Heart left ventricle (tissue), 16 donors: Measurements from ENCODE around the gene PRKAA2. TPM values are rescaled to one million over a fixed set of nuclear protein-coding genes. Genes with fewer than 3 reads are reported as not detected.

ENCODE experiments used
- ATAC-seq, 4 donors: fragments of 200-7000 bp; cut with Tn5 transposase; one replicate each; pipeline ENCODE4 v1.9.1; 2020 to 2022; ENCODE audit warnings: moderate library complexity in 4 of 4, mild to moderate bottlenecking in 3 of 4, moderate number of reproducible peaks in 1 of 4
- DNase-seq, 5 donors: peaks; one replicate each; pipeline ENCODE4 v3.0.0-alpha.2; 2020
- H3K27ac ChIP-seq, 12 donors: fragments of 200-600 bp; sonication (generic) in 4 of 12; one replicate each; pipeline versions ENCODE4 v1.5.0 to v1.8.0; 2016 to 2022; ENCODE audit warnings: mild to moderate bottlenecking in 2 of 12
- H3K27me3 ChIP-seq, 9 donors: fragments of 200-600 bp; sonication (generic) in 2 of 9; one replicate each; pipeline versions ENCODE4 v1.5.1 to v1.8.0; 2016 to 2022; ENCODE audit warnings: mild to moderate bottlenecking in 3 of 9
- H3K36me3 ChIP-seq, 9 donors: fragments of 200-600 bp; sonication (generic) in 2 of 9; one replicate each; pipeline versions ENCODE4 v1.5.0 to v1.8.0; 2018 to 2022; ENCODE audit warnings: mild to moderate bottlenecking in 2 of 9
- H3K4me1 ChIP-seq, 12 donors: fragments of 200-600 bp; sonication (generic) in 4 of 12; one replicate each; pipeline versions ENCODE4 v1.5.0 to v1.8.0; 2016 to 2022; ENCODE audit warnings: mild to moderate bottlenecking in 3 of 12
- H3K4me3 ChIP-seq, 12 donors: fragments of 200-600 bp; sonication (generic) in 4 of 12; one replicate each; pipeline versions ENCODE4 v1.5.0 to v1.8.0; 2017 to 2022; ENCODE audit warnings: mild to moderate bottlenecking in 9 of 12, moderate library complexity in 4 of 12
- H3K9me3 ChIP-seq, 12 donors: fragments of 200-600 bp; sonication (generic) in 4 of 12; one replicate each; pipeline versions ENCODE4 v1.5.0 to v1.8.0; 2016 to 2022; ENCODE audit warnings: mild to moderate bottlenecking in 1 of 12
- CTCF ChIP-seq, 12 donors: fragments of 200-600 bp; sonication (generic) in 4 of 12; IDR thresholded peaks; one replicate each; pipeline versions ENCODE4 v1.5.0 to v1.8.0; 2018 to 2022; ENCODE audit warnings: antibody characterized with exemption in 12 of 12, mild to moderate bottlenecking in 5 of 12
- POLR2A ChIP-seq, 2 donors: fragments of 450-650 bp; IDR thresholded peaks; one replicate each; pipeline ENCODE4 v1.6.1; 2017; ENCODE audit warnings: antibody characterized with exemption in 2 of 2, mild to moderate bottlenecking in 2 of 2, moderate library complexity in 2 of 2
- WGBS, 4 donors: extraction: QIAGEN DNeasy Blood & Tissue Kit in 2 of 4; methylation state at CpG; one replicate each; pipeline versions ENCODE4 v1.1.5 to v1.1.7; 2013 to 2018; 5-methylcytosine and 5-hydroxymethylcytosine counted together
- intact Hi-C, 10 donors: fragments of 100-400 bp; cut with DNase I; formaldehyde crosslinking; loops; one replicate each; pipeline versions ENCODE4 v1.11.1 to v1.14.2; 2022
- polyA plus RNA-seq, 2 donors: library from polyadenylated mRNA; stranded (reverse); fragments of 200-250 nt; gene quantifications; one replicate each; pipeline ENCODE4 v1.2.3, GENCODE V29; 2013
- total RNA-seq, 9 donors: library from RNA; depleted of rRNA in 2 of 9; stranded (reverse); fragments of >200 nt in 2 of 9; fragmentation: NEBNext Ultra II Directional in 3 of 9; extraction: Animal tissue kit (Norgen Biotek cat#: 25700) in 3 of 9; gene quantifications; one replicate each; pipeline versions ENCODE4 v1.1.0 to v1.2.4, GENCODE V29; 2016 to 2023
- donor health status: ischemic (EF 13 %, LVEDD 7.1; RV severe dilation, severe dysfunction).
- donor health status: healthy with polysubstance abuse.
- donor health status: DM: no; HTN: yes; CAD: no.
- donor health status: DM: no; HTN: no; CAD: no.
- donor health status: ischemic (EF 25% LVEDD 6.9; RV normal size, moderate dysfunction).
- donor health status: ischemic (EF 25% LVEDD 5.7; RV mildly dilated, moderate dysfunction).
- donor health status: healthy.
- donor health status: DM: yes; HTN: yes; CAD: no.
- donor health status: ischemic (EF 35%, LVEDD 5.7; RV mildly dilated, moderate dysfunction).
- donor health status: nonischemic (EF 11% LVEDD 7.7; RV severe dilation, severe dysfunction).
- donor health status: DM: yes; HTN: yes; CAD: no.
- donor health status: PGD.
- donor health status: ischemic (EF 29% LVEDD 5.4; RV normal size, mild dysfunction).
- donor health status: nonischemic (EF 23%, LVEDD 6.1; RV moderate dilation, normal function).

PRKAA2 gene
- total and polyA plus RNA-seq, 11 donors, result 17.6 to 163 (median 105) TPM

GRCh38 chr1:56645677-56646305 lies 677 bp downstream of the PRKAA2 start:
- peaks cover 0 to 11% (median 5%) of the 10 kb centered on the region in 12 donors for H3K4me1 ChIP-seq
- peak overlapping the region; percentile 42 to 89 (median 64) for H3K4me3 ChIP-seq
- peak in 3 of 4 donors; percentile 46 to 57 (median 50) for ATAC-seq
- peaks cover 0 to 6% (median 0%) of the 10 kb centered on the region in 12 donors for H3K9me3 ChIP-seq
- H3K27me3 ChIP-seq, result peaks cover 0 to 41% (median 0%) of the 10 kb centered on the region in 9 donors
- intact Hi-C loops, result loop anchor here in 3 of 10 donors (2.0 to 10.0 kb wide), 4 partner anchors 59 to 169 kb away; partner anchors contain the start of gene FYB2 (in 1 of the 3)
- no peak for TF ChIP-seq POLR2A (IDR thresholded peaks at IDR 0.05)
- TF ChIP-seq CTCF (IDR thresholded peaks at IDR 0.05), result no peak
- peak in 2 of 5 donors; percentile 10 to 31 for DNase-seq
- 3 to 9% (median 7%) methylated on average over 16 to 18 of the region's 18 CpGs for WGBS, 4 donors
- peak overlapping the region; percentile 73 to 95 (median 88) for H3K27ac ChIP-seq
- H3K36me3 ChIP-seq, result no peaks in the 10 kb centered on the region

- H3K9me3 ChIP-seq, result peaks cover 0 to 6% (median 0%) of the 10 kb centered on the region in 12 donors
- peak overlapping the region; percentile 73 to 95 (median 88) for H3K27ac ChIP-seq
- intact Hi-C loops, result loop anchor here in 2 of 10 donors (10.0 kb wide), 3 partner anchors 58 to 168 kb away; partner anchors contain the start of gene FYB2 (in 1 of the 2)
- ATAC-seq (peak in 1 of 4 donors; percentile 21), DNase-seq (no peak)
- H3K4me1 ChIP-seq, result peaks cover 0 to 11% (median 5%) of the 10 kb centered on the region in 12 donors
- WGBS, 4 donors, result 37 to 49% (median 44%) methylated on average over 3 of the region's 3 CpGs
- TF ChIP-seq POLR2A (IDR thresholded peaks at IDR 0.05) (no peak), CTCF (IDR thresholded peaks at IDR 0.05) (no peak)
- H3K36me3 ChIP-seq, result no peaks in the 10 kb centered on the region
- H3K4me3 ChIP-seq, result peak overlapping the region in 11 of 12 donors; percentile 42 to 89 (median 65)
- H3K27me3 ChIP-seq, result peaks cover 0 to 41% (median 0%) of the 10 kb centered on the region in 9 donors
Measured at GRCh38 chr1:56646611-56647010, 1.5 kb downstream of the PRKAA2 start.

GRCh38 chr1:56647106-56647505 lies 2.0 kb downstream of the PRKAA2 start:
- no peak for DNase-seq
- ATAC-seq, result no peak
- Histone ChIP-seq H3K9me3 (peaks cover 0 to 6% (median 0%) of the 10 kb centered on the region in 12 donors), H3K4me1 (peaks cover 0 to 11% (median 5%) of the 10 kb centered on the region in 12 donors), H3K36me3 (no peaks in the 10 kb centered on the region), H3K4me3 (peak overlapping the region in 10 of 12 donors; percentile 42 to 89 (median 65)), H3K27ac (peak overlapping the region in 11 of 12 donors; percentile 7 to 95 (median 88)), H3K27me3 (peaks cover 0 to 41% (median 0%) of the 10 kb centered on the region in 9 donors)
- TF ChIP-seq CTCF (IDR thresholded peaks at IDR 0.05) (no peak), POLR2A (IDR thresholded peaks at IDR 0.05) (no peak)
- WGBS, 4 donors, result 40 to 70% (median 61%) methylated on average over 1 of the region's 1 CpG
- intact Hi-C loops, result loop anchor here in 2 of 10 donors (10.0 kb wide), 3 partner anchors 58 to 168 kb away; partner anchors contain the start of gene FYB2 (in 1 of the 2)

GRCh38 chr1:56648546-56648945 lies 3.4 kb downstream of the PRKAA2 start:
- TF ChIP-seq POLR2A (IDR thresholded peaks at IDR 0.05) (no peak), CTCF (IDR thresholded peaks at IDR 0.05) (no peak)
- ATAC-seq (no peak), DNase-seq (no peak)
- H3K4me1 ChIP-seq, result peaks cover 0 to 12% (median 5%) of the 10 kb centered on the region in 12 donors
- H3K27me3 ChIP-seq, result peaks cover 0 to 30% (median 0%) of the 10 kb centered on the region in 9 donors
- intact Hi-C loops, result loop anchor here in 2 of 10 donors (10.0 kb wide), 3 partner anchors 56 to 166 kb away; partner anchors contain the start of gene FYB2 (in 1 of the 2)
- peak overlapping the region in 3 of 12 donors; percentile 31 to 89 (median 58) for H3K27ac ChIP-seq
- no peaks in the 10 kb centered on the region for H3K36me3 ChIP-seq
- H3K4me3 ChIP-seq, result no peak overlapping the region
- WGBS, 4 donors, result 63 to 83% (median 70%) methylated on average over 4 of the region's 4 CpGs
- H3K9me3 ChIP-seq, result peaks cover 0 to 6% (median 0%) of the 10 kb centered on the region in 12 donors
